Psoas muscle (tissue), 8 donors: ENCODE results near the gene RAPH1. TPM values are rescaled to one million over a fixed set of nuclear protein-coding genes. Genes with fewer than 3 reads are reported as not detected.

Experiments used
- ATAC-seq, 4 donors: fragments of 200-7000 bp; cut with Tn5 transposase; one replicate each; pipeline ENCODE4 v1.9.1; 2020; ENCODE audit warnings: moderate library complexity in 3 of 4, mild to moderate bottlenecking in 2 of 4
- DNase-seq, 2 donors: peaks; one replicate each; pipeline ENCODE4 v3.0.0-alpha.2; 2020
- H3K27ac ChIP-seq: fragments of 200-600 bp; one replicate; pipeline ENCODE4 v1.8.0; 2022
- H3K27me3 ChIP-seq, 3 donors: fragments of 200-600 bp in 1 of 3; one replicate each; pipeline versions ENCODE4 v1.6.1 to v1.8.0; 2013 to 2022; ENCODE audit warnings: low read length in 2 of 3, mild to moderate bottlenecking in 2 of 3, moderate library complexity in 1 of 3; ENCODE audit not compliant: insufficient read depth in 3 of 3
- H3K36me3 ChIP-seq, 2 donors: fragments of 200-600 bp in 1 of 2; one replicate each; pipeline versions ENCODE4 v1.6.1 to v1.8.0; 2013 to 2022; ENCODE audit warnings: low read depth in 1 of 2, mild to moderate bottlenecking in 1 of 2, moderate library complexity in 1 of 2; ENCODE audit not compliant: insufficient read depth in 1 of 2
- H3K4me1 ChIP-seq: fragments of 200-600 bp; one replicate; pipeline ENCODE4 v1.8.0; 2022
- H3K4me3 ChIP-seq: fragments of 200-600 bp; one replicate; pipeline ENCODE4 v1.8.0; 2022; ENCODE audit warnings: mild to moderate bottlenecking
- H3K9me3 ChIP-seq: fragments of 200-600 bp; one replicate; pipeline ENCODE4 v1.8.0; 2022
- WGBS, 3 donors: extraction: QIAGEN DNeasy Blood & Tissue Kit; methylation state at CpG; one replicate each; pipeline versions ENCODE4 v1.1.6 to v1.1.7; 2013; 5-methylcytosine and 5-hydroxymethylcytosine counted together
- intact Hi-C, 2 donors: fragments of 100-400 bp; cut with DNase I; formaldehyde crosslinking; loops; one replicate each; pipeline versions ENCODE4 v1.11.0 to v1.14.2; 2022
- polyA plus RNA-seq, 3 donors: library from polyadenylated mRNA; stranded (reverse); fragments of 200-250 nt; gene quantifications; one replicate each; pipeline ENCODE4 v1.2.3, GENCODE V29; 2013
- total RNA-seq, 4 donors: library from RNA; stranded (reverse); fragmentation: NEBNext Ultra II Directional in 2 of 4; extraction: Animal tissue kit (Norgen Biotek cat#: 25700) in 2 of 4; gene quantifications; one replicate each; pipeline versions ENCODE4 v1.2.1 to v1.2.4, GENCODE V29; 2021 to 2023
- TF ChIP-seq, protein P1 (sequence below): fragments of 200-600 bp; IDR thresholded peaks from one replicate; pipeline ENCODE4 v1.8.0; 2022; ENCODE audit warnings: antibody characterized with exemption
- donor health status: healthy with polysubstance abuse.
- donor health status: DM: no; HTN: no; CAD: no; lungs with moderate emphysema.
- donor health status: Bipolar disorder and iron deficiency.
- donor health status: healthy.
- donor health status: DM: yes; HTN: yes; CAD: no.
- donor health status: DM: no; HTN: no; CAD: no.
- donor health status: DM: no; HTN: no; CAD: no.
- donor health status: DM: yes; HTN: yes; CAD: no.

The RAPH1 gene
- total and polyA plus RNA-seq, 7 donors, result 4.3 to 47.6 (median 21.9) TPM

DNA sequence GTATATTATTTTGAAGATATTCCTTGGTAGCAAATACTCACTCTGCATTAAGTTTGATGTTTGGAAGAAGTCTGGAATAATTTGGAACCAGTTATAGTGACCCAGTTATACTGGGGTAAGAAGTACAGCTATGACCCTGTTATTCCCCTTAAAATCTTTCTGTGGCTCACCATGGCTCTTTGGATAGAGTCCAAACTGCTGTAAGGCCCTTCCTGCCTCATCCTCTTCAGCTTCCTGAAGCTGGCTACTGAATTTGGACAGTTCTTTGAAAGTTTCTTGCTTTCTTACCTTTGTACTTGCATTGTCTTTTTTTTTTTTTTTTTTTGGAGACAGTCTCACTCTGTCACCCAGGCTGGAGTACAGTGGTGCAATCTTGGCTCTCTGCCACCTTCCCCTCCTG lies 121.3 kb downstream of the RAPH1 start:
- H3K9me3 ChIP-seq, result no peaks in the 10 kb centered on the region
- no peak for DNase-seq
- intact Hi-C loops, result no loop called here
- H3K27ac ChIP-seq, result no peak overlapping the region
- H3K4me3 ChIP-seq, result no peak overlapping the region
- H3K36me3 ChIP-seq, result peaks cover 2 to 23% of the 10 kb centered on the region in 2 donors
- no peaks in the 10 kb centered on the region for H3K27me3 ChIP-seq
- TF ChIP-seq, protein P1, sequence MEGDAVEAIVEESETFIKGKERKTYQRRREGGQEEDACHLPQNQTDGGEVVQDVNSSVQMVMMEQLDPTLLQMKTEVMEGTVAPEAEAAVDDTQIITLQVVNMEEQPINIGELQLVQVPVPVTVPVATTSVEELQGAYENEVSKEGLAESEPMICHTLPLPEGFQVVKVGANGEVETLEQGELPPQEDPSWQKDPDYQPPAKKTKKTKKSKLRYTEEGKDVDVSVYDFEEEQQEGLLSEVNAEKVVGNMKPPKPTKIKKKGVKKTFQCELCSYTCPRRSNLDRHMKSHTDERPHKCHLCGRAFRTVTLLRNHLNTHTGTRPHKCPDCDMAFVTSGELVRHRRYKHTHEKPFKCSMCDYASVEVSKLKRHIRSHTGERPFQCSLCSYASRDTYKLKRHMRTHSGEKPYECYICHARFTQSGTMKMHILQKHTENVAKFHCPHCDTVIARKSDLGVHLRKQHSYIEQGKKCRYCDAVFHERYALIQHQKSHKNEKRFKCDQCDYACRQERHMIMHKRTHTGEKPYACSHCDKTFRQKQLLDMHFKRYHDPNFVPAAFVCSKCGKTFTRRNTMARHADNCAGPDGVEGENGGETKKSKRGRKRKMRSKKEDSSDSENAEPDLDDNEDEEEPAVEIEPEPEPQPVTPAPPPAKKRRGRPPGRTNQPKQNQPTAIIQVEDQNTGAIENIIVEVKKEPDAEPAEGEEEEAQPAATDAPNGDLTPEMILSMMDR, result no peak
- H3K4me1 ChIP-seq, result peaks cover 14% of the 10 kb centered on the region
- no peak for ATAC-seq

DNA sequence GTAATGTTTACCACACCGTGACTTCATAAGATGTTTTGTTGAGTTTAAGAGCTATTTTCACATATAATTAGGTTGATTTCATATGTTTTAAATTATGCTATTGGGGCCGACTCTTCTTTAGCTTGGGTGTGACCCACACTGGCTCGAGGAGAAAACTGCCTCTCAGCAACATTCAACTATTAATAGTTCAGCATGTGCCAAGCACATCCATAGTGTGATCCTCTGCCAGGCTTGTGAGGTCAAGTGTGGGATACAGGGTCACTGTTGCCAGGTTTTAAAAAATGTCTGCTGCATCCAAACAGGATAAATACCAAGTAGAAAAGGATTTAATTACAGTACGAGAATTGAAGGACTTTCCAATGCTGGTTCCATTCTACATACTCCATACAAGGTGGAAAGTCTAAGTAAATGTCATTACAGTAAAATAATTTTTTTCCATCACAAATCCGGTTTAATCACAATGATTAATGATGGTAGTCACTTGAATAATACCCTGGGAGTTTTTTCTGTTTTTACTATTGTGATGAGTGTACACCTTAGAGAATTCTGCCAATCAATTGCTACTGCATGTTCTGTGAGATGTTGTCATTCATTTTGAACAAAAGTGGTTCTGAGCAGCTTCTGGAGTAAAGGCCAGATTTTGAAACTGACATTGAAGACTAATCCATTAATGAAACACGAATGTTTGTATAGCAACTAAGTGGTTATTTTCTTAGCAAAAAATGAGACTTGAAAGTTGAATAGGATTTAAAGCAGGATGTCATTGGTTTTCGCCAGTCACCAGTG lies 122.4 kb downstream of the RAPH1 start:
- intact Hi-C loops, result no loop called here
- Histone ChIP-seq H3K9me3 (no peaks in the 10 kb centered on the region), H3K4me1 (peaks cover 14% of the 10 kb centered on the region), H3K4me3 (no peak overlapping the region), H3K36me3 (peaks cover 0 to 14% of the 10 kb centered on the region in 2 donors), H3K27ac (peak overlapping the region; percentile 67), H3K27me3 (no peaks in the 10 kb centered on the region)
- WGBS, 3 donors, result 29 to 42% (median 36%) methylated on average over 7 of the region's 7 CpGs
- TF ChIP-seq, protein P1, result no peak
- ATAC-seq (peak; percentile 77 to 98 (median 94)), DNase-seq (peak; percentile 21 to 65)

DNA sequence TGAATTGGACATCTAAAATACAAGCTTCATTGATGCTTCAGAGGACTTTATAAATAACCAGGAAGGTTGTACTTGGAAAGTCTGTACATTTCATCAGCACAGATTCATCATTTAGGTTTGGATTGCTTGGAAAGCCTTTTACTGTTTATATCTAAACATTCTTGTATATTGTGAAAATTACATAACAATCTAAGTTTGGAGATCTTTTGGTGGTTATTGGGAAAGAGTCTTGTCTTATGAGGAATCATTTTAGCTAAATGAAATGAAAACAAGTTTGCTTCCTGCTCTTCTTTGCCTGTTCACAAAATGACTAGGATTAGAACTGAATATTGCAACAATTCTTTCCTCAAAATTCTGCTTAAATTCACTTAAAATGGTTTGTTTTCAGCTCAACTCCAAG lies 127.6 kb downstream of the RAPH1 start:
- H3K27ac ChIP-seq, result no peak overlapping the region
- DNase-seq, result no peak
- H3K4me1 ChIP-seq, result peaks cover 10% of the 10 kb centered on the region
- intact Hi-C loops, result no loop called here
- H3K27me3 ChIP-seq, result no peaks in the 10 kb centered on the region
- no peak overlapping the region for H3K4me3 ChIP-seq
- ATAC-seq, result no peak
- H3K9me3 ChIP-seq, result no peaks in the 10 kb centered on the region
- peaks cover 0 to 28% of the 10 kb centered on the region in 2 donors for H3K36me3 ChIP-seq
- TF ChIP-seq, protein P1, result no peak

DNA sequence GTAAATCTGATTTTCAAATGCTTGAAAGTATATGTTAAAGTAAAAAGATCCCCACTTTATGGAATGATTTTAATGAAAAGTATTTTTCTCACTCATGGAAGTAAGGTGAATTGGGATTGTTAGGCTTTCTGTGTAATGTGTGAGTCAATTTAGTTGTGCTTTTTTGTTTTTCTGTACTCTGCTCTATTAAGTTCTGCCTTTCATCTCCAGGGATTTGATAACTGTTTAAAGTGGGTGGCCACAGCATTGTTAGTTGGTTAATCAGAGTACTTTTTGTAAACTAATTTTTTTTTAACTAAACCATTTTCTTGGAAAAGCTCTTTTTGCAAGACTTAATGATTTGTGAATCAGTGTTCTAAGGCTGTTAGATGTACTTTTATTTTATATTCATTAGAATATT lies 130.1 kb downstream of the RAPH1 start:
- Histone ChIP-seq H3K27ac (no peak overlapping the region), H3K36me3 (peaks cover 0 to 28% of the 10 kb centered on the region in 2 donors), H3K27me3 (no peaks in the 10 kb centered on the region), H3K9me3 (no peaks in the 10 kb centered on the region), H3K4me3 (no peak overlapping the region), H3K4me1 (peaks cover 4% of the 10 kb centered on the region)
- DNase-seq (no peak), ATAC-seq (no peak)
- TF ChIP-seq, protein P1, result no peak
- intact Hi-C loops, result no loop called here
